GM19468 (cell line): ENCODE measurements around the gene S1PR1.
A peak's percentile ranks its signal among the peaks of the same experiment; 100 is the strongest.
"Not testable (repeated sequence)": the region's sequence is repeated elsewhere in the genome, so short reads cannot be mapped to it uniquely, and the experiment has no call there.

Experiments used
- ATAC-seq: cut with Tn5 transposase; IDR thresholded peaks from one replicate; pipeline ENCODE4 v1.9.1; 2021; ENCODE audit warnings: mild to moderate bottlenecking, moderate library complexity, moderate number of reproducible peaks; ENCODE audit not compliant: unreplicated experiment; ENCODE audit errors: extremely low read depth

Gene S1PR1

DNA sequence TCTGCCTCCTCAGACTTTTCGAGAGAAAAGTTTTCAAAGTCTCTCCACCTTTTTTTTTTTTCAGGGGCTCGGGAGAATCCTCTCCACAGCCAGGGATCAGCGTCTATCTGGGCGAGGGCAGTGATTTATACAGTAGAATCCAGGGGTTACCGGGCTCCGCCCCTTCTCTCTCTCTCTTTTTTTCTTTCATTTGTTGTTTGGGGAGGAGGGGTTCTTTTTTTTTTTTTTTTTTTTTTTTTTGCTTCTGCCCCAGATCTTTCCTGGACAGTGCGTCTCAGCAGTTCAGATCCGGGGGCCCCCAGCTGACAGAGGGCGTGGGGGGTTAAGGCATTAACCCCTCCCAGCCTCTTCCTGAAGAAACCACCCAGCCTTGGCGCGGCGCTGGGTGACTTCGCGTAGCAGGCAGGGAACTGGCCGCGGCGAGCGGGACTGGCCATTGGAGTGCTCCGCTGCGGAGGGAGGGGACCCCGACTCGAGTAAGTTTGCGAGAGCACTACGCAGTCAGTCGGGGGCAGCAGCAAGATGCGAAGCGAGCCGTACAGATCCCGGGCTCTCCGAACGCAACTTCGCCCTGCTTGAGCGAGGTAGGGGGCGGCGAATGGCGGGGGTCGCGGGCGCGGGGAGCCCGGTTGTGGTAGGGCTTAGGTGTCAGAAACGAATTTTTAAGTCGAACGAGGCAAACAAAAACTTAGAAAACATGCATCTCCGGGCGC is at the start of gene S1PR1:
Gene S1PR1 (plus strand): TSS at position 504 of the 713 bp plus-strand sequence. CDS start 1,966 bp downstream, outside the sequence.
- ATAC-seq: peak; percentile 5

- no peak for ATAC-seq
Observed at GRCh38 chr1:101187297-101187696, 49.5 kb upstream of the S1PR1 start.

DNA sequence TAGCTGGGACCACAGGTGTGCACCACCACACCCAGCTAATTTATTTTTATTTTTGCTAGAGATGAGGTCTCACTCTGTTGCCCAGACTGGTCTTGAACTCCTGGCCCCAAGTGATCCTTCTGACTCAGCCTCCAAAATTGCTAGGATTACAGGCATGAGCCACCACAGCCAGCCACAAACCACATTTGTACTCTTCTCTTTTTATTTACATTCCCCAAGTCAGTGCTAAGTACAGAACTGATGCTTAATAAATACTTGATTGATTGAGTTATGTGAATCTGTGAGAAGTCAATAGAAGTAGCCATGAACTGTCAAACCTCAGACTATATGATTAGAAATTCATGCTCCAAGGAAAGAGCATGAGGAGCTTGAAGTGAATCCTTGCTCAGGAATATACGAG is 48.5 kb upstream of the S1PR1 start:
- no peak for ATAC-seq

DNA sequence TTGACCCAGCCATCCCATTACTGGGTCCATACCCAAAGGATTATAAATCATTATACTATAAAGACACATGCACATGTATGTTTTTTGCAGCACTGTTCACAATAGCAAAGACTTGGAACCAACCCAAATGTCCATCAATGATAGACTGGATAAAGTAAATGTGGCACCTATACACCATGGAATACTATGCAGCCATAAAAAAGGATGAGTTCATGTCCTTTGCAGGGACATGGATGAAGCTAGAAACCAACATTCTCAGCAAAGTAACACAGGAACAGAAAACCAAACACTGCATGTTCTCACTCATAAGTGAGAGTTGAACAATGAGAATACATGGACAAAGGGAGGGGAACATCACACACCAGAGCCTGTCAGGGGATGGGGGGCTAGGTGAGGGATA is 47.9 kb upstream of the S1PR1 start:
- ATAC-seq: not testable (repeated sequence)

- no peak for ATAC-seq
Observed at GRCh38 chr1:101190441-101190840, 46.4 kb upstream of the S1PR1 start.

- ATAC-seq: no peak
Observed at GRCh38 chr1:101191049-101191448, 45.8 kb upstream of the S1PR1 start.

- ATAC-seq: no peak
Observed at GRCh38 chr1:101193733-101194169, 43.1 kb upstream of the S1PR1 start.

GRCh38 chr1:101194746-101195145 is 42.1 kb upstream of the S1PR1 start:
- ATAC-seq: no peak

DNA sequence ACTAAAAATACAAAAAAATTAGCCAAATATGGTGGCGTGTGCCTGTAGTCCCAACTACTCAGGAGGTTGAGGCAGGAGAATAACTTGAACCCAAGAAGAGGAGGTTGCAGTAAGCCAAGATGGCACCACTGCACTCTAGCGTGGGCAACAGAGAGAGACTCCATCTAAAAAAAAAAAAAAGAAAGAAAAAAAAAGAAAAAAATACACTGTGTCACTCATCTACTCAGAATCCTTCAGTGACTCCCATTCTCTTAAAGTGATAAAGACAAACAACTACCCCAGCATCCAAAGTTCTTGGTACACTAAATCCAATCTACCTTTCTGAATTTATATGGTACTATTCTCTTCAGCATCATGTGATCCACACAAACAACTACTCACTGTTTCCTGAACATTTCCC is 40.2 kb upstream of the S1PR1 start:
- ATAC-seq: no peak

GRCh38 chr1:101198842-101199636 is 37.8 kb upstream of the S1PR1 start:
- peak; percentile 98 for ATAC-seq

DNA sequence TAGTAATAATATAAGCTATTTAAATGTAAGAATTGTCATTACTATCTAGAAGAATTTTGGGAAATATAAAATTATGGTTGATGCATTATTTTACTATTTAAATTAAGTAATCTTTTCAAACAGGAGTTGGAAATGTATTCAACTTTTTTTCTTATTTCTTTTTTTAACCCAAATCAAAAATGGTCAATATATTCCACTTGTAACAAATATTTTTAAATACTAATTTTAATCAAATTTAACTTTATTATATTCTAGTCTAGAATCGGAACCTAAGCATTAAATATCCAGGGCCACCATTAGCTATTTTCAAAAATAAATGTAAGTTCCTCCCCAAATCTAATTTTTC is 37.2 kb upstream of the S1PR1 start:
- no peak for ATAC-seq

DNA sequence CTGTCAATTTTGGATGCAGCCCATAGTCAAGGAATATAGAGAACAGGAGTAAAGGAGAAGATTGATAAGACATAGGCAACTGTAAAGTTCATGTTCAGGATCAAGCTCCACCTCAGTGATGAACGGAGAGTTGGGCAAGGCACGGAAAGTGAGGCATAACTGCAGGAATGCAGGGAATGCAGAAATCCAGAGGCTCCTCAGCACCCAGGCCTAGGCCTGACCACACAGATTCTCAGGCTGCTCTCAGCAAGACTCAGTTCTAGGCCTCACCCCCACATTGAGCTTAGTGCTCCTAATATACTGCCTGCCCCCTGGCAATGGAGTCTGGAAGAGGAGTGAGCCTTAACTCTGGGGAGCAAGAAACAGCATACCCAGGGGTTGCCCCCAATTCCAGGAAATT is 36.3 kb upstream of the S1PR1 start:
- ATAC-seq: no peak

GRCh38 chr1:101203820-101204540 is 32.8 kb upstream of the S1PR1 start:
- no peak for ATAC-seq

GRCh38 chr1:101205457-101205856 is 31.4 kb upstream of the S1PR1 start:
- ATAC-seq: no peak

DNA sequence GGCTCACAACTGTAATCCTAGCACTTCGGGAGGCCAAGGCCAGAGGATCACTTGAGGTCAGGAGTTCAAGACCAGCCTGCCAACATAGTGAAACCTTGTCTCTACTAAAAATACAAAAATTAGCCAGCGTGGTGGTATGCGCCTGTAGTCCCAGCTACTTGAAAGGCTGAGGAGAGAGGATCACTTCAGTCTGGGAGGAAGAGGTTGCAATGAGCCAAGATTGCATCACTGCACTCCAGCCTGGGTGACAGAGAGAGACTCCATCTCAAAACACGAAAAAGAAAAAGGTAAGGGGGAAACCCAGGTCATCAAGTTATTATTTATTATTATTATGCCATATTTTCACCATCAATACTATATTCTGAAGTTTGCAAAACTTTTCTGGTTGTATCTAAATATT is 30.7 kb upstream of the S1PR1 start:
- ATAC-seq: not testable (repeated sequence)

DNA sequence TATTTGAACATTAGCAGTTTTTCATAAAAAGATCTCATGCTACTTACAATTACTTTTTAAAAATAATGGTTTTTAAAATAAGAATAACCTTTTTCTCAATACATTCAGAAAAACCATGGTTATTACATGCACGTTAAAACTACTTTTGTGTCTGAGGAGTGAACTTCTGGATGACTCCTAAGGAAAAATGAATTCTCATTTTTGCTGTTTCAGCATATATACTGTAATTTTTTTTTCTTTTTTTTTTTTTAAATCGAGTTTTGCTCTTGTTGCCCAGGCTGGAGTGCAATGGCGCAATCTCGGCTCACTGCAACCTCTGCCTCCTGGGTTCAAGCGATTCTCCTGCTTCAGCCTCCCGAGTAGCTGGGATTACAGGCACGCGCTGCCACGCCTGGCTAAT is 29.5 kb upstream of the S1PR1 start:
- ATAC-seq: not testable (repeated sequence)

DNA sequence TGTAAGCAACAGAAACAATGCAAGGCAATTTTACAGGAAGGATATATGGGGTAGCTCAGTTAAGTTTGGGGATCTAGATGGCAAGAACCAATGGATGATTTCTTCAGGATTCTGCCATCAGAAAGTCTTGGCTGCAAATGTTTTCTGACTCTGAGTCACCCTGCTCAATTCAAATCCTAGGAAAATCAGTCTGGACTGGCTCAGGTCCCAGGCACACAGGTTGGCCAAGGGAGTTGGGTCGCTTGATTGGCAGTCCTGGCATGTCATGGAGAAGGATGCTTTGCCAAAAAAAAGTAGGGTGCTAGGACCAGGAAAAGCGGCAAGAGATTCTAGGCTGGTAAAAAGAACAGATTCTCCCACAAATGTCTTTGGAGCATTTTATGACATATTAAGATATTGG is 28.9 kb upstream of the S1PR1 start:
- ATAC-seq: no peak

DNA sequence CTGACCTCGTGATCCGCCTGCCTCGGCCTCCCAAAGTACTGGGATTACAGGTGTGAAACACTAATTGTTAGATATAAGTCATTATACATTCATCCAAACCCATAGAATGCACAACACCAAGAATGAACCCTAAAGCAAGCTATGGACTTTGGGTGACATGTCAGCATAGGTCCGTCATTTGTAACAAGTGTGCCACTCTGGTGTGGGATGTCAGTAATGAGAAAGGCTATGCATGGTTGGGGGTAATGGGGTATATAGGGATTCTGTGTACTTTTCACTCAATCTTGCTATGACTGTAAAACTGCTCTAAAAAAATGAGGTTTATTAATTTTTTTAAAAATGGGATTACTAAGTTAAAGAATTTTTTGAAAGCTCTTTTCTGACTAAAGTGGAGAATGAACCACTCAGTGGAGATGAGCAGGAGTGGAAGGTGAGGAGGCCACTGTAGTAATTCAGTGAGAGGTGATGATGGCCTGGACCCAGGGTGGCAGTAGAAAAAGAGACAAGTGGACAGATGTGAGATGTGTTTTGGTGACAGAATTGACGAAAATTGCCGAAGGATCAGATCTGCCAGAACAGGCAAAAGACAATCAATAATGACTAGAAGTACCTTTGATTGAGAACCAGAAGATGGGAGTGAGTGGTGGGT is 21.3 kb upstream of the S1PR1 start:
- no peak for ATAC-seq

DNA sequence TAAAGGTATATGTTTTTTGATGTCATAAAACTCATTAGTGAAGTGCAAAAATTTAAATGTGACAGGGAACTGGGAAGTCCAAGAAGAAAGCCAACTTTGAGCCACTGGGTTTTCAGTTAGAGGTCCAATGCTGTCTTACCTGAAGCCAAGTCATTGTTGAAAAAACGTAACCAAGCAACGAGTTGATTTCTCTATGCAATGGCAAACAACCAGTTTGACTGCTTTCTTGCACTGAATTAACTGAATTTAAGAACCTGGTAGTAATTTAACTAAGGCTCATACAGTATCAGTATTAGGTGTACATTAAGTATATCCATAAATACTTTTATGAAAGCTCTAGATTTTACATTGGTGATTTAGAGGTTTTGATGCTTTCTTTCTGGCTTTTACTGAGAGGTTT is 20.2 kb upstream of the S1PR1 start:
- no peak for ATAC-seq

GRCh38 chr1:101217148-101217547 is 19.7 kb upstream of the S1PR1 start:
- no peak for ATAC-seq

DNA sequence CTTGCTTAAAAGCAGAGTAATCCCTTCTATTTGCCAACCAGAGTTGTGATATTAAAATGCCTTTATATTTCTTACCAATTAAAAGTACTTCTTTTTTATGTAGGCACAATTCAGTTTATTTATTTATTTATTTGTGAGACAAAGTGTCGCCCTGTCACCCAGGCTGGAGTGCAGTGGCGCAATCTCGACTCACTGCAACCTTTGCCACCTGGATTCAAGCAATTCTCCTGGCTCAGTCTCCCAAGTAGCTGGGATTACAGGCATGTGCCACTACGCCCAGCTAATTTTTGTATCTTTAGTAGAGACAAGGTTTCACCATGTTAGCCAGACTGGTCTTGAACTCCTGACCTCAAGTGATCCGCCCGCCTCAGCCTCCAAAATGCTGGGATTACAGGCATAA is 17.9 kb upstream of the S1PR1 start:
- not testable (repeated sequence) for ATAC-seq
